ENCODE results near the gene ABCG5.

Gene ABCG5

GRCh38 chr2:43837033-43837432 lies 1.6 kb downstream of the ABCG5 start:
- in situ Hi-C loops (cut with HindIII; ENCODE audit: low sequenced_read_pairs), result no loop called here
- no peak overlapping the region for H3K4me3 ChIP-seq (ENCODE audit: low read depth, low read length)
- TF ChIP-seq, protein P1, sequence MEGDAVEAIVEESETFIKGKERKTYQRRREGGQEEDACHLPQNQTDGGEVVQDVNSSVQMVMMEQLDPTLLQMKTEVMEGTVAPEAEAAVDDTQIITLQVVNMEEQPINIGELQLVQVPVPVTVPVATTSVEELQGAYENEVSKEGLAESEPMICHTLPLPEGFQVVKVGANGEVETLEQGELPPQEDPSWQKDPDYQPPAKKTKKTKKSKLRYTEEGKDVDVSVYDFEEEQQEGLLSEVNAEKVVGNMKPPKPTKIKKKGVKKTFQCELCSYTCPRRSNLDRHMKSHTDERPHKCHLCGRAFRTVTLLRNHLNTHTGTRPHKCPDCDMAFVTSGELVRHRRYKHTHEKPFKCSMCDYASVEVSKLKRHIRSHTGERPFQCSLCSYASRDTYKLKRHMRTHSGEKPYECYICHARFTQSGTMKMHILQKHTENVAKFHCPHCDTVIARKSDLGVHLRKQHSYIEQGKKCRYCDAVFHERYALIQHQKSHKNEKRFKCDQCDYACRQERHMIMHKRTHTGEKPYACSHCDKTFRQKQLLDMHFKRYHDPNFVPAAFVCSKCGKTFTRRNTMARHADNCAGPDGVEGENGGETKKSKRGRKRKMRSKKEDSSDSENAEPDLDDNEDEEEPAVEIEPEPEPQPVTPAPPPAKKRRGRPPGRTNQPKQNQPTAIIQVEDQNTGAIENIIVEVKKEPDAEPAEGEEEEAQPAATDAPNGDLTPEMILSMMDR (IDR thresholded peaks at IDR 0.05; ENCODE audit: low read depth, low read length, missing control alignments), result no peak
- no peak for DNase-seq (ENCODE audit: low read depth)

DNA sequence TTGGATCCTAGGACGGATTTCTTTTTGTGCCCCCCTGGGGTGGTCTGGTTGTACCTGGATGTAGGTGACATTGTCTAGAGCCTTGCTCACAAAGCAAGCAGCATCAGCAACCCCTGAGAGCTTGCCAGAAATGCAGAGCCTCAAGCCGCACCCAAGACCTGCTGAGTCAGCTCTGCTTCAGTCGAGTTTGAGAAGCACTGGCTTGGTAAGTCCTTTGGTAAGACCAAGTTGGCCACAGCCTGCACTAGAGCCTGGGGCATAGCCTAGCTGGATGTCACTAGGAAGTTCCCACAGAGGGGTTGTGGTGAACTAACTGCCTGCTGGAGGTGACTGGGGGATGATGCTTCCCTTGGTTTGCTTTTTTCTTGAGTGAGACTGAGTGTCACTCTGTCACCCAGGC lies 6.2 kb downstream of the ABCG5 start:
- no peak for DNase-seq (ENCODE audit: low read depth)
- in situ Hi-C loops (cut with HindIII; ENCODE audit: low sequenced_read_pairs), result no loop called here

GRCh38 chr2:43831543-43832294 lies 6.9 kb downstream of the ABCG5 start:
- DNase-seq (ENCODE audit: low read depth), result no peak
- in situ Hi-C loops (cut with HindIII; ENCODE audit: low sequenced_read_pairs), result no loop called here
- H3K4me3 ChIP-seq (ENCODE audit: low read depth, low read length), result peak overlapping the region; percentile 30
- TF ChIP-seq, protein P1 (IDR thresholded peaks at IDR 0.05; ENCODE audit: low read depth, low read length, missing control alignments), result no peak

More for the DNA sequence above, 6.2 kb downstream of the ABCG5 start:
- TF ChIP-seq, protein P1 (IDR thresholded peaks at IDR 0.05; ENCODE audit: low read depth, low read length, missing control alignments), result no peak
- H3K4me3 ChIP-seq (ENCODE audit: low read depth, low read length), result no peak overlapping the region

- no peak for DNase-seq (ENCODE audit: low read depth)
- in situ Hi-C loops (cut with HindIII; ENCODE audit: low sequenced_read_pairs), result no loop called here
Measured at GRCh38 chr2:43826305-43827250, 12.1 kb downstream of the ABCG5 start.

GRCh38 chr2:43825841-43826240 lies 12.8 kb downstream of the ABCG5 start:
- DNase-seq (ENCODE audit: low read depth), result no peak
- no peak overlapping the region for H3K4me3 ChIP-seq (ENCODE audit: low read depth, low read length)
- in situ Hi-C loops (cut with HindIII; ENCODE audit: low sequenced_read_pairs), result no loop called here
- TF ChIP-seq, protein P1 (IDR thresholded peaks at IDR 0.05; ENCODE audit: low read depth, low read length, missing control alignments), result no peak

More at GRCh38 chr2:43826305-43827250, 12.1 kb downstream of the ABCG5 start:
- TF ChIP-seq, protein P1 (IDR thresholded peaks at IDR 0.05; ENCODE audit: low read depth, low read length, missing control alignments), result no peak
- no peak overlapping the region for H3K4me3 ChIP-seq (ENCODE audit: low read depth, low read length)

- H3K4me3 ChIP-seq (ENCODE audit: low read depth, low read length), result no peak overlapping the region
- DNase-seq (ENCODE audit: low read depth), result no peak
- in situ Hi-C loops (cut with HindIII; ENCODE audit: low sequenced_read_pairs), result no loop called here
- TF ChIP-seq, protein P1 (IDR thresholded peaks at IDR 0.05; ENCODE audit: low read depth, low read length, missing control alignments), result no peak
Measured at GRCh38 chr2:43824951-43825493, 13.6 kb downstream of the ABCG5 start.
